Measurements from ENCODE around the gene OR9Q1. TPM values are rescaled to one million over a fixed set of nuclear protein-coding genes. Genes with fewer than 3 reads are reported as not detected.
"Not testable (repeated sequence)": the region's sequence is repeated elsewhere in the genome, so short reads cannot be mapped to it uniquely, and the experiment has no call there.

The OR9Q1 gene
- total and polyA plus RNA-seq, 2 donors (not counting 1 experiment from before 2014, with no cell fraction given), result not detected

DNA sequence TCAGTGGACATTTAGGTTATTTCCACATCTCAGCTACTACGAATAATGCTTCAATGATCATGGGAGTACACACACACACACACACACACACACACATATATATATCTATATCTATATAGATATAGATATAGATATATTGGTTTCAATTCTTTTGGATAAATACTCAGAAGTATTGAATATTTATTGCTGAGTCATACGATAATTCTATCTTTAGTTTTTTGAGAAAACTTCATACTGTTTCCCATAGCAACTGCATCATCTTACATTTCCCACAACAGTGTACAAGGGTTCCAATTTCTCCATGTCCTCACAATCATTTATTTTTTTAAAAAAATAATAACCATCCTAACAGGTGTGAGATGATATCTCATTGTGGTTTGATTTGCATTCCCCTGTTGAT lies 172.3 kb downstream of the OR9Q1 start:
- Histone ChIP-seq H3K27me3 (ENCODE audit: control insufficient read depth, insufficient read depth, low read length) (no peaks in the 10 kb centered on the region), H3K9me3 (ENCODE audit: control insufficient read depth, insufficient read depth, low read depth, low read length) (no peaks in the 10 kb centered on the region), H3K27ac (ENCODE audit: insufficient read depth, low read length) (no peak overlapping the region), H3K79me2 (ENCODE audit: control insufficient read depth, insufficient read depth, low read length) (no peaks in the 10 kb centered on the region), H2AFZ (ENCODE audit: low read length) (no peak overlapping the region), H3K4me1 (ENCODE audit: control insufficient read depth, extremely low read depth, insufficient read depth, low read length) (no peaks in the 10 kb centered on the region), H3K9ac (ENCODE audit: insufficient read depth, low read length) (no peak overlapping the region), H3K4me2 (ENCODE audit: extremely low read depth, insufficient read depth, low read length) (no peak overlapping the region), H3K36me3 (ENCODE audit: control insufficient read depth, insufficient read depth, low read length) (no peaks in the 10 kb centered on the region), H4K20me1 (ENCODE audit: control insufficient read depth, extremely low read depth, insufficient read depth, low read length) (no peaks in the 10 kb centered on the region), H3K4me3 (replicated peaks in 1 of 4; ENCODE audit: control extremely low read depth in 1 of 4, insufficient read depth in 1 of 4, low read depth in 3 of 4, low read length in 4 of 4) (no peak overlapping the region)
- TF ChIP-seq, protein P1, sequence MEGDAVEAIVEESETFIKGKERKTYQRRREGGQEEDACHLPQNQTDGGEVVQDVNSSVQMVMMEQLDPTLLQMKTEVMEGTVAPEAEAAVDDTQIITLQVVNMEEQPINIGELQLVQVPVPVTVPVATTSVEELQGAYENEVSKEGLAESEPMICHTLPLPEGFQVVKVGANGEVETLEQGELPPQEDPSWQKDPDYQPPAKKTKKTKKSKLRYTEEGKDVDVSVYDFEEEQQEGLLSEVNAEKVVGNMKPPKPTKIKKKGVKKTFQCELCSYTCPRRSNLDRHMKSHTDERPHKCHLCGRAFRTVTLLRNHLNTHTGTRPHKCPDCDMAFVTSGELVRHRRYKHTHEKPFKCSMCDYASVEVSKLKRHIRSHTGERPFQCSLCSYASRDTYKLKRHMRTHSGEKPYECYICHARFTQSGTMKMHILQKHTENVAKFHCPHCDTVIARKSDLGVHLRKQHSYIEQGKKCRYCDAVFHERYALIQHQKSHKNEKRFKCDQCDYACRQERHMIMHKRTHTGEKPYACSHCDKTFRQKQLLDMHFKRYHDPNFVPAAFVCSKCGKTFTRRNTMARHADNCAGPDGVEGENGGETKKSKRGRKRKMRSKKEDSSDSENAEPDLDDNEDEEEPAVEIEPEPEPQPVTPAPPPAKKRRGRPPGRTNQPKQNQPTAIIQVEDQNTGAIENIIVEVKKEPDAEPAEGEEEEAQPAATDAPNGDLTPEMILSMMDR (conservative IDR thresholded peaks at IDR 0.05 in 1 of 2, IDR thresholded peaks at IDR 0.05 in 1 of 2; ENCODE audit: low read depth in 1 of 2, low read length in 2 of 2), result no peak
- no peak for TF ChIP-seq EZH2 (IDR thresholded peaks at IDR 0.05; ENCODE audit: low read length, missing control alignments)
- DNase-seq (ENCODE audit: low read depth in 2 of 2), result no peak

DNA sequence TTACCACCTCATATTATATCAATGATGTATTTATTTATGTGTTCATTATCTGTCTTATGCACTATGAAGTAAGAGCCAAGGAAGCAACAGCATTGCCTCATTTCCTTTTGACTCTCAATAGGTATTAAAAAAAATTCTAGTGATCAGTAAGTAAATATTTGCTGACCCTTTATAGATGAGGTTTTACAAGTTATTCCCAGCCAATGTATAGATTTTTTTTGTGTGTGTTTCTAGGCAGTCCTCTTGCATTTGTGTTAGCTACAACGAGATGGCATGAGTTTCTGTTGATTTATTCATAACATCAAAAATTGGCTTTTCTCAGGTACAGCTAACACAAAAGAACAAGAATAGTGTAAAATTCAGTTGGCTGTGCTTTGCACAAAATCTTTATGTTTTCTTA lies 175.6 kb downstream of the OR9Q1 start:
- no peaks in the 10 kb centered on the region for H3K36me3 ChIP-seq (ENCODE audit: control insufficient read depth, insufficient read depth, low read length)
- no peak overlapping the region for H3K4me3 ChIP-seq (replicated peaks in 1 of 4; ENCODE audit: control extremely low read depth in 1 of 4, insufficient read depth in 1 of 4, low read depth in 3 of 4, low read length in 4 of 4)
- no peak for DNase-seq (ENCODE audit: low read depth in 2 of 2)
- H3K27me3 ChIP-seq (ENCODE audit: control insufficient read depth, insufficient read depth, low read length), result no peaks in the 10 kb centered on the region
- H3K79me2 ChIP-seq (ENCODE audit: control insufficient read depth, insufficient read depth, low read length), result no peaks in the 10 kb centered on the region
- no peaks in the 10 kb centered on the region for H3K4me1 ChIP-seq (ENCODE audit: control insufficient read depth, extremely low read depth, insufficient read depth, low read length)
- H3K27ac ChIP-seq (ENCODE audit: insufficient read depth, low read length), result no peak overlapping the region
- no peak for TF ChIP-seq EZH2 (IDR thresholded peaks at IDR 0.05; ENCODE audit: low read length, missing control alignments)
- TF ChIP-seq, protein P1 (conservative IDR thresholded peaks at IDR 0.05 in 1 of 2, IDR thresholded peaks at IDR 0.05 in 1 of 2; ENCODE audit: low read depth in 1 of 2, low read length in 2 of 2), result no peak
- H4K20me1 ChIP-seq (ENCODE audit: control insufficient read depth, extremely low read depth, insufficient read depth, low read length), result no peaks in the 10 kb centered on the region
- H3K9me3 ChIP-seq (ENCODE audit: control insufficient read depth, insufficient read depth, low read depth, low read length), result no peaks in the 10 kb centered on the region
- H3K4me2 ChIP-seq (ENCODE audit: extremely low read depth, insufficient read depth, low read length), result no peak overlapping the region
- H3K9ac ChIP-seq (ENCODE audit: insufficient read depth, low read length), result no peak overlapping the region
- no peak overlapping the region for H2AFZ ChIP-seq (ENCODE audit: low read length)

DNA sequence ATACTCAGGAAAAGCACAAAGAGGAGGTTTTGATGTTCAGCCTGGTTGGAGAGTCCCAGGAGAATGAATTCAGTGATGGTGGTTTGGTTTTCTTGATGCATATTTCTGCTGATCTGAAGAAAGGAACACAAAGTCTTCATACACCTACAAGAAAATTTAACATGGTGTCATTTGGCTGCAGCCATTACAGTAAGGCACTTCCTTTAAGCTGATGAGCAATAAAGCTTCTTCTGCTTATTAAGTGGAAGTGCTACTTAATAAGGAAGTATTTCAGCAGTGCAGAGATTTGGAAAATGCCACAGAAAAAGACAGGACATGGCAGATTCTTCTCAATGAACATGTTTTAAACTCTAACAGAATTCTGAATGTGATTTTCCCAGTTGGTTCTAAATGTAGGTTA lies 180.4 kb downstream of the OR9Q1 start, which contains the start of gene OR1S2:
Gene OR1S2 (minus strand): TSS at position 101 of the 400 bp plus-strand sequence. CDS start 0 bp downstream, at position 101.
- H3K36me3 ChIP-seq (ENCODE audit: control insufficient read depth, insufficient read depth, low read length), result no peaks in the 10 kb centered on the region
- H3K4me1 ChIP-seq (ENCODE audit: control insufficient read depth, extremely low read depth, insufficient read depth, low read length), result no peaks in the 10 kb centered on the region
- no peak within 1 kb of the TSS for H3K27ac ChIP-seq (ENCODE audit: insufficient read depth, low read length)
- no peaks in the 10 kb centered on the region for H4K20me1 ChIP-seq (ENCODE audit: control insufficient read depth, extremely low read depth, insufficient read depth, low read length)
- no peaks in the 10 kb centered on the region for H3K9me3 ChIP-seq (ENCODE audit: control insufficient read depth, insufficient read depth, low read depth, low read length)
- TF ChIP-seq, protein P1 (conservative IDR thresholded peaks at IDR 0.05 in 1 of 2, IDR thresholded peaks at IDR 0.05 in 1 of 2; ENCODE audit: low read depth in 1 of 2, low read length in 2 of 2), result no peak
- TF ChIP-seq EZH2 (IDR thresholded peaks at IDR 0.05; ENCODE audit: low read length, missing control alignments), result no peak
- no peak within 1 kb of the TSS for H2AFZ ChIP-seq (ENCODE audit: low read length)
- H3K79me2 ChIP-seq (ENCODE audit: control insufficient read depth, insufficient read depth, low read length), result no peaks in the 10 kb centered on the region
- no peak within 1 kb of the TSS for H3K4me2 ChIP-seq (ENCODE audit: extremely low read depth, insufficient read depth, low read length)
- DNase-seq (ENCODE audit: low read depth in 2 of 2), result no peak
- H3K9ac ChIP-seq (ENCODE audit: insufficient read depth, low read length), result no peak within 1 kb of the TSS
- H3K27me3 ChIP-seq (ENCODE audit: control insufficient read depth, insufficient read depth, low read length), result no peaks in the 10 kb centered on the region
- H3K4me3 ChIP-seq (replicated peaks in 1 of 4; ENCODE audit: control extremely low read depth in 1 of 4, insufficient read depth in 1 of 4, low read depth in 3 of 4, low read length in 4 of 4), result no peak within 1 kb of the TSS

DNA sequence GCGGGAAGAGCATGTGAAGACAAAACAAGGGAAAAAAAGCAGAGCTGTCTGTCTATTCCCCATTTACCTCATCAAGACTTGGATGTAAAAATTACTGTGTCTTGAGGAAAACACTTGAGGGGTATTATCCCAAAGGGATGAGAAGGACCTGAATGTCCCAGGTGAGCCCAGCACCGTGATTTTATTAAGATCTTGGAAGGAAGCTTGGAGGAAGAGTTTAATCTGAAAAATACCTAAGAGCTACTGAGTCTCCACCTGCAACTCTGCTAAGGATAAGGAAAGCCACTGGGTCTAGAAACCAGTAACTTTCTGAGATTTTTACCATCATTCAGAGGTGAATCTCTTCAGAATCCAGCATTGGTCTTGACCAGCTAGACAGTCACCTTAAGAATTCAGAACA lies 188.7 kb downstream of the OR9Q1 start, which contains the start of gene OR1S1:
Gene OR1S1 (plus strand): TSS at position 301 of the 400 bp plus-strand sequence.
- H4K20me1 ChIP-seq (ENCODE audit: control insufficient read depth, extremely low read depth, insufficient read depth, low read length); H3K27ac ChIP-seq (ENCODE audit: insufficient read depth, low read length); H3K9ac ChIP-seq (ENCODE audit: insufficient read depth, low read length); H3K4me3 ChIP-seq (replicated peaks in 1 of 4; ENCODE audit: control extremely low read depth in 1 of 4, insufficient read depth in 1 of 4, low read depth in 3 of 4, low read length in 4 of 4); H3K27me3 ChIP-seq (ENCODE audit: control insufficient read depth, insufficient read depth, low read length); DNase-seq (ENCODE audit: low read depth in 2 of 2); H2AFZ ChIP-seq (ENCODE audit: low read length); H3K79me2 ChIP-seq (ENCODE audit: control insufficient read depth, insufficient read depth, low read length); H3K9me3 ChIP-seq (ENCODE audit: control insufficient read depth, insufficient read depth, low read depth, low read length); H3K36me3 ChIP-seq (ENCODE audit: control insufficient read depth, insufficient read depth, low read length); H3K4me1 ChIP-seq (ENCODE audit: control insufficient read depth, extremely low read depth, insufficient read depth, low read length); H3K4me2 ChIP-seq (ENCODE audit: extremely low read depth, insufficient read depth, low read length): not testable (repeated sequence)

Data from fibroblast of lung (primary cell).